Neural cell (in vitro differentiated cells): ENCODE results near the gene OBSCN.

Experiments
- CTCF ChIP-seq: fragments of 450-650 bp; IDR thresholded peaks from 2 replicates; pipeline ENCODE4 v1.5.1; 2014; ENCODE audit warnings: antibody characterized with exemption, mild to moderate bottlenecking, moderate library complexity; ENCODE audit not compliant: poor library complexity, severe bottlenecking
- REST ChIP-seq: IDR thresholded peaks from 2 replicates; pipeline ENCODE4 v1.6.1; 2012; ENCODE audit warnings: borderline replicate concordance

DNA sequence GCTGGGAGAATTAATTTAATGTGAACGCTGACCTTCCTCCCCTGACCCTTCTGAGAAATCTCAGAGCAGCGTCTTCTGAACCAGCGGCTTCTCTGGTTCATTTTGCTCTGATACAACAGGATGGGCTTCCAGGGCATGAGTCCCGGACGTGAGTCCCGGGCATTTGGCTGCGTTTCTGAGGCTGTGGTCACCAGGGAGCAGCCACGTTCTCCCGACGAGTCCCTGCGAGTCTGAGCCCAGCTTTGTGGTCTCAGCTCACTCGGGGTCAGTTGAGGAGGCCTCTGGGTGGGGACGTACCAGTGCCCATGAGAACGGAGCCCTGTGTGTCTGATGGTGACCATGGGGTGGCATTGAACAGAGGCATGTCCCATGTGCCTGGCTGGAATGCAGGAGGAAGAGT lies 17.7 kb upstream of the OBSCN start:
- TF ChIP-seq REST: no peak
- TF ChIP-seq CTCF: no peak
